Fibroblast of mammary gland (primary cell): ENCODE results near the gene ZNF438.
"Not testable (repeated sequence)": the region's sequence is repeated elsewhere in the genome, so short reads cannot be mapped to it uniquely, and the experiment has no call there.

Source experiments
- DNase-seq: peaks from one replicate; pipeline ENCODE4 v3.0.0-alpha.2; 2010; ENCODE audit warnings: low read depth
- H3K4me3 ChIP-seq: 2 replicates; pipeline ENCODE4 v1.5.1; 2011; ENCODE audit warnings: low read depth, mild to moderate bottlenecking, low read length, moderate library complexity; ENCODE audit not compliant: control insufficient read depth
- CTCF ChIP-seq: conservative IDR thresholded peaks from 2 replicates; pipeline ENCODE4 v1.5.1; 2011; ENCODE audit warnings: low read depth, low read length, inconsistent platforms; ENCODE audit not compliant: control insufficient read depth, insufficient read depth

The ZNF438 gene

GRCh38 chr10:30917789-30918188, 113.9 kb downstream of the ZNF438 start:
- no peak overlapping the region for H3K4me3 ChIP-seq
- no peak for DNase-seq
- TF ChIP-seq CTCF, result no peak

- H3K4me3 ChIP-seq, result no peak overlapping the region
- no peak for DNase-seq
- no peak for TF ChIP-seq CTCF
Observed at GRCh38 chr10:30917067-30917466, 114.6 kb downstream of the ZNF438 start.

GRCh38 chr10:30915146-30915545, 116.5 kb downstream of the ZNF438 start:
- no peak overlapping the region for H3K4me3 ChIP-seq
- DNase-seq, result peak; percentile 40
- TF ChIP-seq CTCF, result no peak

- no peak for TF ChIP-seq CTCF
- H3K4me3 ChIP-seq, result no peak overlapping the region
- no peak for DNase-seq
Observed at GRCh38 chr10:30911303-30911863, 120.3 kb downstream of the ZNF438 start.

GRCh38 chr10:30903397-30904138, 128.1 kb downstream of the ZNF438 start:
- H3K4me3 ChIP-seq, result no peak overlapping the region
- TF ChIP-seq CTCF, result no peak
- no peak for DNase-seq

- DNase-seq, result no peak
- no peak overlapping the region for H3K4me3 ChIP-seq
- TF ChIP-seq CTCF, result no peak
Observed at GRCh38 chr10:30902621-30903396, 128.9 kb downstream of the ZNF438 start.

GRCh38 chr10:30901487-30901886, 130.2 kb downstream of the ZNF438 start:
- DNase-seq, result not testable (repeated sequence)

More at GRCh38 chr10:30901487-30901886, 130.2 kb downstream of the ZNF438 start:
- not testable (repeated sequence) for H3K4me3 ChIP-seq
